ENCODE data around the gene IRF1. TPM values are rescaled to one million over a fixed set of nuclear protein-coding genes. Genes with fewer than 3 reads are reported as not detected.

IRF1 gene
- total RNA-seq, 1 experiment from 2014 or later: 30.1 TPM

GRCh38 chr5:132468656-132469379 is 21.8 kb downstream of the IRF1 start (continued):
- TF ChIP-seq CTCF (IDR thresholded peaks at IDR 0.05 in 2 of 3, conservative IDR thresholded peaks at IDR 0.05 in 1 of 3; ENCODE audit: borderline replicate concordance in 1 of 3, insufficient read depth in 1 of 3, low read depth in 2 of 3, low read length in 2 of 3): no peak
- no peak for TF ChIP-seq REST (IDR thresholded peaks at IDR 0.05; ENCODE audit: low read depth)
- TF ChIP-seq SP1 (IDR thresholded peaks at IDR 0.05; ENCODE audit: low read depth): no peak
- no peak for TF ChIP-seq TCF7L2 (IDR thresholded peaks at IDR 0.05; ENCODE audit: borderline replicate concordance, extremely low read depth, insufficient read depth, insufficient read length)

- CTCF ChIA-PET: interaction anchor here (1.0 kb wide), 1 partner anchor 12 kb away, joined by 3 read pairs; no protein-coding TSS in a partner anchor
- TF ChIP-seq SP1 (IDR thresholded peaks at IDR 0.05; ENCODE audit: low read depth) (no peak), YY1 (IDR thresholded peaks at IDR 0.05; ENCODE audit: extremely low read depth, insufficient replicate concordance, low read depth, low read length) (no peak), EZH2 (IDR thresholded peaks at IDR 0.05) (no peak), REST (IDR thresholded peaks at IDR 0.05; ENCODE audit: low read depth) (no peak), POLR2A (IDR thresholded peaks at IDR 0.05; ENCODE audit: borderline replicate concordance, extremely low read depth, insufficient read depth, insufficient read length) (no peak), EGR1 (IDR thresholded peaks at IDR 0.05; ENCODE audit: low read depth) (no peak), ATF3 (IDR thresholded peaks at IDR 0.05) (no peak), SIN3A (IDR thresholded peaks at IDR 0.05; ENCODE audit: low read depth) (no peak), ELF1 (IDR thresholded peaks at IDR 0.05; ENCODE audit: borderline replicate concordance, low read depth) (no peak)
Observed at GRCh38 chr5:132467287-132467984, 23.1 kb downstream of the IRF1 start.

More at GRCh38 chr5:132467287-132467984, 23.1 kb downstream of the IRF1 start:
- no peaks in the 10 kb centered on the region for H3K9me2 ChIP-seq (ENCODE audit: insufficient read depth)
- H3K4me2 ChIP-seq (ENCODE audit: low read length): no peak overlapping the region
- H3K4me1 ChIP-seq (ENCODE audit: control insufficient read depth in 1 of 2, insufficient read depth in 2 of 2, low read length in 2 of 2): peaks cover 0 to 34% of the 10 kb centered on the region in 2 experiments; a peak in 1 of 4 replicates
- H3K27ac ChIP-seq (ENCODE audit: low read depth, low read length): no peak overlapping the region
- H4K20me1 ChIP-seq (ENCODE audit: insufficient read depth): no peaks in the 10 kb centered on the region
- no peak overlapping the region for H3K9ac ChIP-seq (ENCODE audit: low read length)
- intact Hi-C loops (cut with micrococcal nuclease): no loop called here
- no peak overlapping the region for H3K4me3 ChIP-seq (replicated peaks in 1 of 2; ENCODE audit: low read depth in 1 of 2, low read length in 2 of 2)
- no peaks in the 10 kb centered on the region for H3K79me2 ChIP-seq (ENCODE audit: insufficient read depth, low read length)
- no TSS peak for BruUV-seq (replicated peaks)
- no peaks in the 10 kb centered on the region for H3K36me3 ChIP-seq (ENCODE audit: control insufficient read depth in 1 of 2, insufficient read depth in 2 of 2, low read length in 2 of 2)
- RAD21 ChIA-PET (ENCODE audit: low non-redundant PET in 1 of 2, low total read pairs in 2 of 2, uncharacterized antibody in 2 of 2, unreplicated experiment in 2 of 2): no interaction called here
- H3K9me3 ChIP-seq (ENCODE audit: control insufficient read depth in 1 of 2, insufficient read depth in 1 of 2, low read depth in 1 of 2, low read length in 2 of 2): no peaks in the 10 kb centered on the region
- POLR2A ChIA-PET: interaction anchor here (0.7 kb wide), 1 partner anchor 1177 kb away, joined by 3 read pairs; no protein-coding TSS in a partner anchor
- DNase-seq (ENCODE audit: low read depth, low spot score) (no peak), ATAC-seq (no peak)
- no peaks in the 10 kb centered on the region for H3K27me3 ChIP-seq (ENCODE audit: insufficient read depth, low read length)
- no peak overlapping the region for H2AFZ ChIP-seq (ENCODE audit: low read depth, low read length, poor library complexity, severe bottlenecking)

All from HCT116 (cell line).